Panc1 (cell line): ENCODE results near the gene RAD51D.

Experiments
- POLR2AphosphoS5 ChIP-seq: IDR thresholded peaks from 2 replicates; pipeline ENCODE4 v1.6.1; 2012; ENCODE audit warnings: mild to moderate bottlenecking, low read depth, low read length, moderate library complexity
- SIN3A ChIP-seq: IDR thresholded peaks from 2 replicates; pipeline ENCODE4 v1.6.1; 2012; ENCODE audit warnings: low read depth, mild to moderate bottlenecking, low read length, moderate library complexity, borderline replicate concordance; ENCODE audit not compliant: insufficient read depth
- TCF7L2 ChIP-seq: IDR thresholded peaks from 2 replicates; pipeline ENCODE4 v1.6.1; 2011; ENCODE audit warnings: mild to moderate bottlenecking, low read depth, low read length, inconsistent platforms
- TF ChIP-seq, protein P1 (sequence below): fragments of 450-650 bp; IDR thresholded peaks from 2 replicates; pipeline ENCODE4 v1.5.1; 2017; ENCODE audit warnings: mild to moderate bottlenecking
- TF ChIP-seq, protein P2 (sequence below), 2 experiments: IDR thresholded peaks; 2 replicates each; pipeline ENCODE4 v1.6.1; 2011 to 2012; ENCODE audit warnings: low read depth in 2 of 2, control low read depth in 1 of 2, low read length in 1 of 2, mild to moderate bottlenecking in 1 of 2, moderate library complexity in 1 of 2; ENCODE audit not compliant: insufficient read depth in 1 of 2

DNA sequence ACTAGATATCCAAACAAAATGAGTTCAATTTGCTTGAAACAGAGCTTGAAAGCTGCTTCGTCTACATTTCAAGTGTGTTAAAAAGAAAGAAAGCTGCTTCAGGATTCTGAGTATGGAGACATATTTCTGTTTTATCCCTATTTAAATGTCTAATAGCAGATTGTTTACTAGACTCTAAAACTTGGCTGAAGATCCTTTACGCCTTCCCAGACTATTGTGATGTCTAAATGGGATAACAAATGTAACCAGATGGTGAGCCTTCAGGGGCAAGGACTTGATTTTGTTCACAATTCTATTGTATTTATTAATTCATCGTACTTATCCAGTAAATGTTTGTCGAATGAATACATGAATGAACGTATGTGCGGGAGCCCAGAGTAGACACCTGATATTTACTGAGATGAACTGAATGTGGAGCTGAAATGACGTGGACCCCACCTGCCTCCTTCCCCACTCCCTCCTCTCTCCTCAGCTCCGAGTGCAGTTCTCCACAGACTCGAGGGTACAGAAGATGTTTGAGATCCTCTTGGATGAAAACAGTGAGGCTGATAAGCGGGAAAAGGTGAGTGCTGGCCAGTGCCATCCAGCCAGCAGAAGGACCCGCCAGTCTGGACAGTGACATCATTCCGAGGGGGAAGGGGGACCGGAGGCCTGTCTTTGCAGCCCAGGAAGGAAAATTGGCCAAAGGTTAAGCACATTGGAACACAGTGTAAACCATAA, 32.9 kb upstream of the RAD51D start:
- TF ChIP-seq, protein P1, sequence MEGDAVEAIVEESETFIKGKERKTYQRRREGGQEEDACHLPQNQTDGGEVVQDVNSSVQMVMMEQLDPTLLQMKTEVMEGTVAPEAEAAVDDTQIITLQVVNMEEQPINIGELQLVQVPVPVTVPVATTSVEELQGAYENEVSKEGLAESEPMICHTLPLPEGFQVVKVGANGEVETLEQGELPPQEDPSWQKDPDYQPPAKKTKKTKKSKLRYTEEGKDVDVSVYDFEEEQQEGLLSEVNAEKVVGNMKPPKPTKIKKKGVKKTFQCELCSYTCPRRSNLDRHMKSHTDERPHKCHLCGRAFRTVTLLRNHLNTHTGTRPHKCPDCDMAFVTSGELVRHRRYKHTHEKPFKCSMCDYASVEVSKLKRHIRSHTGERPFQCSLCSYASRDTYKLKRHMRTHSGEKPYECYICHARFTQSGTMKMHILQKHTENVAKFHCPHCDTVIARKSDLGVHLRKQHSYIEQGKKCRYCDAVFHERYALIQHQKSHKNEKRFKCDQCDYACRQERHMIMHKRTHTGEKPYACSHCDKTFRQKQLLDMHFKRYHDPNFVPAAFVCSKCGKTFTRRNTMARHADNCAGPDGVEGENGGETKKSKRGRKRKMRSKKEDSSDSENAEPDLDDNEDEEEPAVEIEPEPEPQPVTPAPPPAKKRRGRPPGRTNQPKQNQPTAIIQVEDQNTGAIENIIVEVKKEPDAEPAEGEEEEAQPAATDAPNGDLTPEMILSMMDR, result no peak
- TF ChIP-seq SIN3A (no peak), POLR2AphosphoS5 (no peak), TCF7L2 (no peak)
- TF ChIP-seq, protein P2, sequence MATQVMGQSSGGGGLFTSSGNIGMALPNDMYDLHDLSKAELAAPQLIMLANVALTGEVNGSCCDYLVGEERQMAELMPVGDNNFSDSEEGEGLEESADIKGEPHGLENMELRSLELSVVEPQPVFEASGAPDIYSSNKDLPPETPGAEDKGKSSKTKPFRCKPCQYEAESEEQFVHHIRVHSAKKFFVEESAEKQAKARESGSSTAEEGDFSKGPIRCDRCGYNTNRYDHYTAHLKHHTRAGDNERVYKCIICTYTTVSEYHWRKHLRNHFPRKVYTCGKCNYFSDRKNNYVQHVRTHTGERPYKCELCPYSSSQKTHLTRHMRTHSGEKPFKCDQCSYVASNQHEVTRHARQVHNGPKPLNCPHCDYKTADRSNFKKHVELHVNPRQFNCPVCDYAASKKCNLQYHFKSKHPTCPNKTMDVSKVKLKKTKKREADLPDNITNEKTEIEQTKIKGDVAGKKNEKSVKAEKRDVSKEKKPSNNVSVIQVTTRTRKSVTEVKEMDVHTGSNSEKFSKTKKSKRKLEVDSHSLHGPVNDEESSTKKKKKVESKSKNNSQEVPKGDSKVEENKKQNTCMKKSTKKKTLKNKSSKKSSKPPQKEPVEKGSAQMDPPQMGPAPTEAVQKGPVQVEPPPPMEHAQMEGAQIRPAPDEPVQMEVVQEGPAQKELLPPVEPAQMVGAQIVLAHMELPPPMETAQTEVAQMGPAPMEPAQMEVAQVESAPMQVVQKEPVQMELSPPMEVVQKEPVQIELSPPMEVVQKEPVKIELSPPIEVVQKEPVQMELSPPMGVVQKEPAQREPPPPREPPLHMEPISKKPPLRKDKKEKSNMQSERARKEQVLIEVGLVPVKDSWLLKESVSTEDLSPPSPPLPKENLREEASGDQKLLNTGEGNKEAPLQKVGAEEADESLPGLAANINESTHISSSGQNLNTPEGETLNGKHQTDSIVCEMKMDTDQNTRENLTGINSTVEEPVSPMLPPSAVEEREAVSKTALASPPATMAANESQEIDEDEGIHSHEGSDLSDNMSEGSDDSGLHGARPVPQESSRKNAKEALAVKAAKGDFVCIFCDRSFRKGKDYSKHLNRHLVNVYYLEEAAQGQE (IDR thresholded peaks at IDR 0.05; ENCODE audit: insufficient read depth in 1 of 2, low read depth in 2 of 2, low read length in 1 of 2), result no peak
